ENCODE data around the gene ARID1B.

GRCh38 chr6:157079771-157080170 lies 302.6 kb downstream of the ARID1B start:
- TF ChIP-seq CTCF (tag by site-specific recombination; IDR thresholded peaks at IDR 0.05) = no peak
- TF ChIP-seq ZNF239 (tag by site-specific recombination; IDR thresholded peaks at IDR 0.05) = no peak
- TF ChIP-seq REST (tag by site-specific recombination; IDR thresholded peaks at IDR 0.05) = no peak
- no peak for TF ChIP-seq PRDM4 (tag by site-specific recombination; IDR thresholded peaks at IDR 0.05)
- no peak for TF ChIP-seq ZNF433 (tag by site-specific recombination; IDR thresholded peaks at IDR 0.05; ENCODE audit: low read depth)
- no peak for TF ChIP-seq YY1 (tag by site-specific recombination; IDR thresholded peaks at IDR 0.05)
- no peak for TF ChIP-seq ZNF2 (tag by site-specific recombination; IDR thresholded peaks at IDR 0.05)
- TF ChIP-seq ZNF843 (tag by site-specific recombination; IDR thresholded peaks at IDR 0.05) = no peak

Data from HEK293 (cell line).